Activated CD4-positive, alpha-beta T cell treated with anti-CD3 and anti-CD28 coated beads, Interleukin-2, amount 10 ng/mL, durations not matched to agents 24 days and 14 days (primary cell): ENCODE data around the gene CLDND2. TPM values are rescaled to one million over a fixed set of nuclear protein-coding genes. Genes with fewer than 3 reads are reported as not detected.
A peak's percentile ranks its signal among the peaks of the same experiment; 100 is the strongest.

Experiments used
- DNase-seq: peaks from one replicate; pipeline ENCODE4 v3.0.0; 2022
- H3K27ac Mint-ChIP-seq: one replicate; pipeline ENCODE4 v1.8.0; 2022; ENCODE audit warnings: mild to moderate bottlenecking, mixed read lengths
- H3K27me3 Mint-ChIP-seq: one replicate; pipeline ENCODE4 v1.8.0; 2022; ENCODE audit warnings: mixed read lengths
- H3K36me3 Mint-ChIP-seq: one replicate; pipeline ENCODE4 v1.8.0; 2022; ENCODE audit warnings: low read depth, mild to moderate bottlenecking, mixed read lengths
- H3K4me1 Mint-ChIP-seq: one replicate; pipeline ENCODE4 v1.8.0; 2021; ENCODE audit warnings: mixed read lengths
- H3K4me3 Mint-ChIP-seq: one replicate; pipeline ENCODE4 v1.8.0; 2022; ENCODE audit warnings: mild to moderate bottlenecking, moderate library complexity, mixed read lengths
- H3K9me3 Mint-ChIP-seq: one replicate; pipeline ENCODE4 v1.8.0; 2021; ENCODE audit warnings: mixed read lengths
- intact Hi-C: fragments of 100-400 bp; cut with micrococcal nuclease; formaldehyde crosslinking; loops from one replicate; pipeline ENCODE4 v1.15.1; 2023
- total RNA-seq: library from RNA; stranded (reverse); gene quantifications from 2 replicates; pipeline ENCODE4 v1.2.3, GENCODE V29; 2022

Gene CLDND2
- total RNA-seq, 1 donor from 2014 or later = 18.7 TPM

DNA sequence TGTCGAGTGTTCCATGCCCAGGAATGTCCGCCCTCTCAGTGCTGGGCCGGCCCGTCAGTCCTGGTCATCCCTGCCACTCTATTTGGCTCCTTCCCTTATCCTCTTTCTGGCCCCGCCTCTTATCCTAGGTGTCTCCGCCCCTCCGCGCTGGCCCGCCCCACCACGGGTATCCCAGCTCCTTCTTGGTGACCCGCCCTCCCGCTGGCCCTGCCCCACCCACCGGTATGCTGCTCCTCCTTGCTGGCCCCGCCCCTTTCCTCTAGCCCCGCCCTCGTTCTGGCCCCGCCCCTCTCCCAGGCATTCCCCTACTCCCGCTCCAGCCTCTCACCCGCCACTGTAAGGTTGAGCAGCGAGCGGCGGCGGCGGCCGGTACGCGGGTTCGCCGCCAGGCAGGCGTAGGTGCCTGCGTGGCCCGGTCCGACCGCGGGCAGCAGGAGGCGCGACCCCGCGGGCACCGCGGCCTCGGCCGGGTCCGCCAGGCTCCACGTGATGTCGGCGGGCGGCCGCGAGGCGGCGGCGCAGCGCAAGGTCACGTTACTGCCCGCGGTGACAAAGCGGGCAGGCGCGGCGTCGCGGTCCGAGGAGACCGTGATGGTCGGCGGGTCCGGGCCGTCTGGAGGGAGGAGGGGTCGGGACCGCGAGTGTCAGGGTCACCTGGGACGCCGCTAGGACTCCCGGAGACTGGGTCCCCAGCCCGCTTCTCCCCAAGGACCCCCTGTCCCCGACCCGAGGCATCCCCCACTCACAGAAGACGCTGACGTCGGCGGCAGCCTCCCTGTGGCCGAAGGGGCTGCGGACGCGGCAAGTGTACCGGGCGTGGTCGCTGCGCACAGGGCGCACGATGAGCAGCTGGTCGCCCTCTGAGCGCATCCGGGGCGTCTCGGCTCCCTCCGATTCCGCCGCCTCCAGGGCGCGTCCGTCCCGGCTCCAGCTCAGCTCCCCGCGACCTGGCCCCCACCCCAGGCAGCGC is 28.8 kb downstream of the CLDND2 start:
- H3K9me3 Mint-ChIP-seq = no peaks in the 10 kb centered on the region
- peak overlapping the region; percentile 87 for H3K27ac Mint-ChIP-seq
- intact Hi-C loops = loop anchor here (1.0 to 2.0 kb wide), 6 partner anchors 22 to 317 kb away; no protein-coding TSS in a partner anchor
- peak; percentile 97 for DNase-seq
- H3K4me3 Mint-ChIP-seq = peak overlapping the region; percentile 90
- H3K4me1 Mint-ChIP-seq = peaks cover 20% of the 10 kb centered on the region
- H3K36me3 Mint-ChIP-seq = peaks cover 10% of the 10 kb centered on the region
- H3K27me3 Mint-ChIP-seq = peaks cover 6% of the 10 kb centered on the region

- Mint-ChIP-seq H3K27me3 (peaks cover 6% of the 10 kb centered on the region), H3K36me3 (peaks cover 5% of the 10 kb centered on the region), H3K9me3 (no peaks in the 10 kb centered on the region), H3K27ac (peak overlapping the region; percentile 87), H3K4me1 (peaks cover 20% of the 10 kb centered on the region), H3K4me3 (peak overlapping the region; percentile 90)
- intact Hi-C loops = loop anchor here (1.0 to 2.0 kb wide), 6 partner anchors 23 to 318 kb away; no protein-coding TSS in a partner anchor
- no peak for DNase-seq
These were observed 29.5 kb downstream of the CLDND2 start for GRCh38 chr19:51339313-51339686.

- no peaks in the 10 kb centered on the region for H3K9me3 Mint-ChIP-seq
- H3K27me3 Mint-ChIP-seq = peaks cover 6% of the 10 kb centered on the region
- peak overlapping the region; percentile 90 for H3K4me3 Mint-ChIP-seq
- intact Hi-C loops = loop anchor here (1.0 to 2.0 kb wide), 6 partner anchors 24 to 318 kb away; no protein-coding TSS in a partner anchor
- H3K27ac Mint-ChIP-seq = peak overlapping the region; percentile 87
- peaks cover 20% of the 10 kb centered on the region for H3K4me1 Mint-ChIP-seq
- DNase-seq = peak; percentile 95
- H3K36me3 Mint-ChIP-seq = peaks cover 2% of the 10 kb centered on the region
These were observed 30.1 kb downstream of the CLDND2 start for GRCh38 chr19:51338563-51339312.

DNA sequence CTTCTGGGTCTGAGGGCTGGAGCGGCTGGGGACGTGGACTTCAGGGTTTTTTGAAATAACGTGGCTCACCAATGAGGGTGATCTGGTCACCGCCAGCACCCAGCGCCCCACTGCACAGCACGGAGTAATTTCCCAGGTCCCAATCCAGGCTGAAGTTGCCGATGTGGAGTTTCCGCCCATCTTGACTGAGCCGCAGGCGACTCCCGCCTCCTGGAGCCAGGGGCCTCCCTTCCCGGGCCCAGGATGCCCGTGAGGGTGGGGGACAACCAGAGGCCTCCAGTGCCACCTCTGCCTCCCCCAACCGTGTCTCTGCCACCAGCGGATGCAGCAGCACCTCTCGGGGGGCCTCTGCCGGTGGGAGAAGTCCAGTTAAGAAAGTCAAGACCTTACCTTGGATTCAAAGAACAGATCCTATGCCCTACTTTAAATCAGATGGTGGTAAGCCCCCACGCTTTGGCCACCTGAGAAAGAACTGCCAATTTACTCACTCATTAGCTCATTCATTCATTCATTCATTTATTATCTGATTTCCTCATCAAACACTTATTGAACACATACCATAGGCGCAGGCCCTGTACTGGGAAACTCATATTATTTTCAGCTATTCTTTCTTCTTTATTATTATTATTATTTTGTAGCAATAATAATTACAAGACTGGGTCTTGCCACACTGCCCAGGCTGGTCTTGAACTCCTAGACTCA is 30.8 kb downstream of the CLDND2 start:
- no peaks in the 10 kb centered on the region for H3K9me3 Mint-ChIP-seq
- H3K4me1 Mint-ChIP-seq = peaks cover 20% of the 10 kb centered on the region
- H3K36me3 Mint-ChIP-seq = peaks cover 2% of the 10 kb centered on the region
- DNase-seq = no peak
- H3K27me3 Mint-ChIP-seq = peaks cover 6% of the 10 kb centered on the region
- peak overlapping the region; percentile 62 for H3K27ac Mint-ChIP-seq
- peak overlapping the region; percentile 90 for H3K4me3 Mint-ChIP-seq
- intact Hi-C loops = loop anchor here (2.0 kb wide), 1 partner anchor 319 kb away; no protein-coding TSS in a partner anchor

GRCh38 chr19:51337141-51337860 is 31.5 kb downstream of the CLDND2 start:
- peaks cover 18% of the 10 kb centered on the region for H3K4me1 Mint-ChIP-seq
- H3K9me3 Mint-ChIP-seq = no peaks in the 10 kb centered on the region
- H3K27ac Mint-ChIP-seq = no peak overlapping the region
- intact Hi-C loops = no loop called here
- H3K27me3 Mint-ChIP-seq = peaks cover 6% of the 10 kb centered on the region
- H3K4me3 Mint-ChIP-seq = no peak overlapping the region
- peaks cover 2% of the 10 kb centered on the region for H3K36me3 Mint-ChIP-seq
- no peak for DNase-seq

- Mint-ChIP-seq H3K4me3 (no peak overlapping the region), H3K27ac (no peak overlapping the region), H3K4me1 (peaks cover 6% of the 10 kb centered on the region), H3K9me3 (peaks cover 4% of the 10 kb centered on the region), H3K27me3 (no peaks in the 10 kb centered on the region), H3K36me3 (peaks cover 7% of the 10 kb centered on the region)
- no peak for DNase-seq
- intact Hi-C loops = no loop called here
These were observed 34.9 kb downstream of the CLDND2 start for GRCh38 chr19:51333836-51334460.

DNA sequence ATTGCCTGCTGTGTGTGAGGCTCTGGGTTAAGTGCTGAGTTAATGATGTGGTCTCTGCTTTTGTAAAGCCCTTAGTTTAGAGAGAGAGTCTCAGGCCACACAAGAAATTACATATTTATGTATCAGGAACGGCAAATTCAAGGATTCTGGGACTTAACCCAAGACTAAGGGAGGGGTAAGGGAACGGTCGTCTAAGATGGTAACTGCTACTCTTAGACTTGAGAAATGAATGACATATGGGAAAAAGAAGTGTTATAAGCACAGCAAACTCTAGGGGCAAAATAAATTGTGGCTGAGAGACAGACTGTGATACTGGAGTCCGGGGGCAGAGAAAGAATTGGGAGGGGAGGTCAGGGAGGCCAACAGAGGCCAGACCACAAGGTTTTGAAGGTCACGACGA is 37.1 kb downstream of the CLDND2 start:
- Mint-ChIP-seq H3K9me3 (peaks cover 4% of the 10 kb centered on the region), H3K27ac (no peak overlapping the region), H3K27me3 (peaks cover 10% of the 10 kb centered on the region), H3K4me1 (peaks cover 7% of the 10 kb centered on the region), H3K4me3 (no peak overlapping the region), H3K36me3 (peaks cover 7% of the 10 kb centered on the region)
- intact Hi-C loops = no loop called here
- DNase-seq = no peak

DNA sequence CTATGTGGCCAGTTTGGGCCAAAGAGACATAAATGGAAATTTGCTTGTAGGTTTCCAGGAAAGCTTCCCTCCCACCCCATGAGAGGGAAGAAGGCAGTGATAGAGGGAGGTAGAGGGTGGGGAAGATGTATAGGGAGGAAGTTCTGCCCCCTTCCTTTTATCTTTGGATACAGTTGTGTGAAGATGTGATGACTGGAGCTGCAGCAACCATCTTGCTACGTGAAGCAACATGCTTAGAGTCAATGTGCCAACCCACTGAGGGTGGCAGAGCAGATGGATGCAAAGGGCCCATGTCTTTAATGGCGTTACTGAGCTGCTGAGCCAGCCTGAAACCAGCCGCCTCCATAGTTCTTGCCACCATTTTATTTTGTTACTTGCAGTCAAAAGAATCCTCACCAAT is 37.6 kb downstream of the CLDND2 start:
- Mint-ChIP-seq H3K36me3 (peaks cover 7% of the 10 kb centered on the region), H3K27me3 (peaks cover 15% of the 10 kb centered on the region), H3K4me3 (no peak overlapping the region), H3K9me3 (peaks cover 4% of the 10 kb centered on the region), H3K4me1 (peaks cover 9% of the 10 kb centered on the region), H3K27ac (no peak overlapping the region)
- DNase-seq = no peak
- intact Hi-C loops = no loop called here

DNA sequence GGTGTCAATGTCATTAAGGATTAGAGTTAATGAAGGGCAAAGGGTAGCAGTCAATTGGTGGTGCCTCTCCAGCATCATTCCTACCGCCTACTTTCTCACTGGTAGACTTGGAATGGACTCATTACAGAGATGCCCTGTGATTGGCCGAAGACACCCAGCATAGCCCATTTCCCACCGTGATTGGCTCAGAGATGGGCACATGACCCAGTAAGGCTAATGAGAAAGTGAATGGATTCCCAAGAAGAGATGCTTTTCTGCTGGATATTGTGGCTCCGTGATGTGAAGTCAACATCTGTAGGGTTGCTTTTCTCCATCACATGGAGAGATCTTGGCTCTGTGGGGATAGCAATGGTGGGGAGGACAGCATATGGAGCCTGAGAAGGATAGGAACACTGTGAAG is 38.4 kb downstream of the CLDND2 start:
- intact Hi-C loops = no loop called here
- no peak for DNase-seq
- peaks cover 7% of the 10 kb centered on the region for H3K36me3 Mint-ChIP-seq
- no peak overlapping the region for H3K4me3 Mint-ChIP-seq
- H3K4me1 Mint-ChIP-seq = peaks cover 15% of the 10 kb centered on the region
- no peak overlapping the region for H3K27ac Mint-ChIP-seq
- peaks cover 4% of the 10 kb centered on the region for H3K9me3 Mint-ChIP-seq
- H3K27me3 Mint-ChIP-seq = peaks cover 23% of the 10 kb centered on the region

DNA sequence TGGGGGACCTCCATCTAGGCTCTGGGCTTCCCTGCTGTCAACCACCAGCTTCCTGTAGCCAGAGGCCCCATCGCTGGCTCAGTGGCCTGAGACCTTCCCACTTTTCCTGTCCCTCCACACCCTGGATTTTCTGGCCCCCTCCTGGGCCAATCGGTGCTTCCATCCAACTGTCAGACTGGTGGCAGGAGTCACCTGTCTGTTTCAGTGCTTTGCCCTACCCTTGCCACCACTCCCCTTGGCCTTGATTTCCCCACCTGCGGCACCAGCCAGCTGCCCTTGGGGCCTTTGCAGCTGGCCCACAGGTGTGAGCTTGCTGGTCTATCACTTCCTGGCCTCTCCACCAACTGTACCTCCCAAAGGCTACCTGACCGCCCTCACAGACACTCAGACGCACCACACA is 39.4 kb downstream of the CLDND2 start:
- Mint-ChIP-seq H3K27me3 (peaks cover 26% of the 10 kb centered on the region), H3K4me1 (peaks cover 15% of the 10 kb centered on the region), H3K9me3 (peaks cover 4% of the 10 kb centered on the region), H3K4me3 (no peak overlapping the region), H3K36me3 (peaks cover 7% of the 10 kb centered on the region), H3K27ac (no peak overlapping the region)
- DNase-seq = no peak
- intact Hi-C loops = no loop called here

- peaks cover 37% of the 10 kb centered on the region for H3K27me3 Mint-ChIP-seq
- H3K27ac Mint-ChIP-seq = peak overlapping the region; percentile 70
These were observed 41.5 kb downstream of the CLDND2 start for GRCh38 chr19:51327066-51328001.

More at GRCh38 chr19:51327066-51328001, 41.5 kb downstream of the CLDND2 start:
- intact Hi-C loops = no loop called here
- peak overlapping the region; percentile 74 for H3K4me3 Mint-ChIP-seq
- peaks cover 15% of the 10 kb centered on the region for H3K4me1 Mint-ChIP-seq
- peaks cover 4% of the 10 kb centered on the region for H3K9me3 Mint-ChIP-seq
- H3K36me3 Mint-ChIP-seq = peaks cover 7% of the 10 kb centered on the region
- peak; percentile 88 for DNase-seq
